GM03348 (cell line): Measurements from ENCODE around the gene MYBBP1A.

ENCODE experiments used
- DNase-seq: peaks from one replicate; pipeline ENCODE4 v3.0.0; 2012; ENCODE audit warnings: low spot score

The MYBBP1A gene

DNA sequence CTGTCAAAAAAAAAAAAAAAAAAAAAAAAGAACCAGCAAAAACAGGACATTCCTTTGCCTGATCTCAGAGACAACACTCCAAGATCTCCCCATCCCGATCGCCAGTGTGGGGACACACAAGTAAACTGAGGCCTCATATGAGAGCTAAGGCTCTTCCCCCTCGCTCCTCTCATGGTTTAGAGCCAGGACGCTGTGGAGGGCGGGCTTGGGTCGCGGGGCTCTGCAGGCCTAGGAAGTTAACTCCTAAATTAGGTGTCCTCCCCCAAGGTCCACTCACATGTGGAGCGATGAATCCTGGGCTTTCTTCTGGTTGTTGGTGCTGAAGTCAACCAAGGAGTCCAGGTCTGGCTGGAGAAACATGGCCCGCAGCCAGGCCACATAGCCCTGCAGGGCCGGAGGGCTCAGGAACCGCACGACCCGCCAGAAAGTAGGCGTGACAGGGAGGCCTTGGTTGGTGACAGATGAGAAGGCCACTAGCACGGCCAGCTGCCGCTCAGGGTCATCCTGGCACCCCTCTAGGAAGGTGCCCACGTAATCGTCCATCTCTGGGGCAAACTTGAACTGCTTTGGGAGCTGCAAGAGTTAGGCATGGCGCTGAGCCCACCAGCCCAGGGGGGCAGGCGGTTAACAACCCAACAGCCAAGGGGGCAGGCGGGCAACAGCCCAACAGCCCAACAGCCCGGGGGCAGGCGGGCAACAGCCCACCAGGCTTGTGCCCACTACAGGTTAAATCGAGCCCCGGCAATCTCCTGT is 5.2 kb downstream of the MYBBP1A start:
- DNase-seq: no peak

DNA sequence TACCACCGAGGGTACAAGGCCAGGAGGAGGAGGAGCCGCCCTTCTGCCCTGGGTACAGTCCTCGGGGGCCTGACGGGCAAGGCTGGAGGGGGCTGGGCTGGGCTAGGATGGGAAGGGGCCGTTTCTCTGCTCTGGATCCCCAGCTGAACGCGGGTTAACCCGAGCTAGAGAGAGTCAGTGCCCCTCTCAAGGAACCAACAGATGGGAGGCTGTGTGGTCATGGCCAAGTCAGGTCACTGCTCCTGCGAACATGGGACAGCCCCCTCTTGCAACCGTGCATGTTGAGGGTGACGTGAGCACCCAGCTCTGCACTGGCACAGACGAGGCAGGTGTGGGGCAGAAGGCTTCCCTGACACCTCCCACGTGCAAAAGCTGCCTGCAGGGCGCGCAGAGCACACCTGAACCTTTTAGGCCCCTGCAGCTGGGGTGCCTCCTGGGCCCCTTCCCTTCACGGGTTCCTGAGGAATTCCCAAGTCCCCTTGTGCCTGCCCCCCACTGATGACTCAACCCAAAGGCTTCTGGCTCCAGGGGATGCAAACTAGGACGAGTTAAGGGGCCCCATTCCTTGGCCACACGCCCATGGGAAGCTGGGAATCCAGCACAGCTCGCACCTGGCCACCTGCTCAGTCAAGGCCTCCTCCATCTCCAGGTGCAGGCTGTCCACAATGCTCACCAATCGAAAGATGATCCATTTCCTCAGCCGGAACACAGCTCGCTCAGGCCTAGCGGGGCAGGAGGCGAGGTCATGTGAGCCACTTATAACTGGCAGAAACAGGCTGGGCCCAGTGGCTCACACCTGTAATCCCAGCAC is 6.3 kb downstream of the MYBBP1A start:
- no peak for DNase-seq

GRCh38 chr17:4548061-4548461 is 7.1 kb downstream of the MYBBP1A start:
- DNase-seq: no peak

DNA sequence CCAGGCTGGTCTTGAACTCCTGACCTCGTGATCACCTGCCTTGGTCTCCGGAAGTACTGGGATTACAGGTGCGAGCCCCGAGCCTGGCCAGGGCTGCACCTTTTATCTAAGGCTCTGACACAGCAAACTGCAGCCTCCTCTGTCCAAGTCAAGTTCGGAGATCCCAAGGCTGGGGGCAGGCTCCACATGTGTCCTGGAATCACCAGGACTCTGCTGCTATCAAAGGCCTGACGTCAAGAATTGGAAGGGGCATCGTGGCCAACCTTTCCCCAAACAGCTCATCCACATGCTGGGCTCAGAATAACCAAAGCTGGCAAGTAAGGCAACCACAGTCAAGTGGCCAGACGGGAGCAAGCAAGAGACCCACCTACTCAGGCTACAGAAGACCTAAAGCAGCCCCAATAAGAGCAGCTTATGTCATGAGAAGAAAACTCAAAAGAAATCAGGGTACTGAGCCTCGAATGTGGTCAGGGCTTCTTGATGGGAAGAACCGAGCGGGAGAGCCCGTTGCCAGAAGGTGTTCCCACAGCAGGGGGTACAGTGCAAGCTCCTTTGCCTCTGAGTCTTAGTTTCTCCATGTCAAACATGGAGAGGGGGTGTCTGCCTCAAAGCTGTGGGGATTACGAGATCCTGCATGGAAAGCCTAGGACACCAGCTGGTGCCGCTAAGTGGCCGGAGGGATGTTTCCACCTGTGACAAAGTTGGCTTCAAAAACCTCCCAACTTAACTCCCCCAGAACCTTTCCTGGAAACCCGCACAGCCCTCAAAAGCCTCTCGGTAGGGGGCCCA is 7.9 kb downstream of the MYBBP1A start:
- no peak for DNase-seq

GRCh38 chr17:4545217-4545951 is 9.8 kb downstream of the MYBBP1A start:
- DNase-seq: no peak

- DNase-seq: no peak
Observed at GRCh38 chr17:4544951-4545216, 10.3 kb downstream of the MYBBP1A start.

DNA sequence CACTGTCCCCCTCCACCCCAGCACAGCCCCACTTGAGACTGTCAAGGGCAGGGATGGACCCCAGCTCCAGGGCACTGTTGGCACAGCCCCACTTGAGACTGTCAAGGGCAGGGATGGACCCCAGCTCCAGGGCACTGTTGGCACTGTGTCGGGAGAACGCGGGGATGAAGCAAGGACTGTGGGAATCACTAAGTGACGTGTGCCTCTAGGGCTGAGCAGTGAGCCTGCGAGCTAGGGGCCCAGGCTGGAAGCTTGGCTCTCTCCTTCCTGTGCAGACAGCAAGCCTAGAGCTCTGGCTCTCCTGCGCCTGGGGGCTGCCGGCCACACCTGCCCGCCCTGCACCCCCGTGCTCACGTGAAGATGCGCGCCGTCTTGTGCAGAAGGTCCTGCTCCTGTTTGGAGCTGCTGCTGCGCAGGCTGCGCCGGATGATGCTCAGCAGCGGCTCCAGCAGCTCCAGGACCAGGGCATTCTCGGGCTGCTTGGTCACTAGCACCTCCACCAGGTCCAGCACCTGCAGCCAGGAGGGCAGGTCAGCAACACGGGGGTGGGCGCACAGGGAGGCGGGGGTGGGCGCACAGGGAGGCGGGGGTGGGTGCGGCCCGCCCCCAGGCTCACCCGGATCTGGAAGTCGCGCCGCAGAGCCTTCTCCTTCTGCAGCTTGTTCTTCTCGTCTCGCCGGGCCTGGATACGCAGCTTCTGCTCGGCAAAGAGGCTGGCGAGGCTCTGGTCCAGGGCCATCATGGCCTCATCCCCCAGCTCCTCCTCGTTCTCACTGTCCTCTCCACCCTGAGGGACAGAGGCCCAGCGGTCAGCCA is 10.8 kb downstream of the MYBBP1A start:
- DNase-seq: no peak

GRCh38 chr17:4543557-4544026 is 11.6 kb downstream of the MYBBP1A start:
- no peak for DNase-seq

DNA sequence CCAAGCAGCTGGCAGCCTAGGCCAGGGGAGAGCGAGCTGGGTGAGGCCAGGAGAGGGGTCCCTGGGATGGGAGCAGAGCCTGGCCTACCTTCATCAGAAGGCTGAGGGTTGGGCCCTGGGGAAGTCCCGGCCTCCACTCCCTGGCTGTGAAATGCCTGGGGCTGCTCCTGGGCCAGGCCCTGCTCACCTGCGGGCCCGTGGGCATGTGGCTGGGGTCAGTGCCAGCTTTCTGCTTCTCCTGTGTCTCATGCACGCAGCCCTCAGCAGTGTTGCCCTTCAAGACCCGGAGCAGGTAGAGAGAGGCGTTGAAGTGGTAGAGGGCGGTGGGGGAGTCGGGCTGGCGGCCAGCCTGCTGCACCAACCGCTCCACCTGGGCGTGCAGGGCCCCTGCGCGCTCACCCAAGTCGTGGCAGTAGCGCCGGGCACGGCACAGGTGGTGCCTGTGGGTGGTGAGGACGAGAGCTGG is 12.4 kb downstream of the MYBBP1A start:
- DNase-seq: no peak

DNA sequence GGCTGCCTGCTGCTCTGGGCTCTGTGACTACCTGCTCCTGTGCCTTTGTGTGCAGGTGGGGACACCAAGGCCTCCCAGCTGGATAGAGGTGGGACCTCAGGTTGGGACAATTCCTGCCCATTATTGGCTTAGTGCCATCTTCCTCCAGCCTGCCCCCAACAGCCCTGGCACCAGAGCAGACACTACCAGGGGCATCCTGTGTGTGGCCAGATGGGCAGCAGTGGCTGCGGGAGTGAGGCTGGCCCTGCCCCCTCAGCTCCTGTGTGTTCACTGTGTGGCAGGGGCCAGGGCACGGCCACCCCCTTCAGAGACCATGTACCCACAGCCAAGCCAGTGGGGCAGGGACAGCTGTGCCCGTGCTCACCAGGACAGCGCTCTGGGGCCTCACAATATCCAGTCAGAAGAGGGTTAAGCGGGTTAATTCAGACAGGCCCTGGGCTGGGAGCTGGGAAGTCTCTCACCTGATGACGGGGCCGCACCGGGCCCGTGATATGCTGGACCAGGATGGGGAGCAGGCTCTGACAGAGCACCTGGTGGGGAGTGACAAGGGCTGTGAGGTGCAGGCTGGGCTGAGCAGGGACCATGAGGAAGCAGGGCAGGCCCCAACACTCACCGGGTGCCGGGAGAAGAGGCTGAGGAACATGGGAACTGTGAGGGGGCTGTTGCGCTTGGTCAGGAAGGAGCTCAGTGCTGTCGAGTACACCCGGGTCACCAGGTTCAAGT is 13.0 kb downstream of the MYBBP1A start:
- no peak for DNase-seq

DNA sequence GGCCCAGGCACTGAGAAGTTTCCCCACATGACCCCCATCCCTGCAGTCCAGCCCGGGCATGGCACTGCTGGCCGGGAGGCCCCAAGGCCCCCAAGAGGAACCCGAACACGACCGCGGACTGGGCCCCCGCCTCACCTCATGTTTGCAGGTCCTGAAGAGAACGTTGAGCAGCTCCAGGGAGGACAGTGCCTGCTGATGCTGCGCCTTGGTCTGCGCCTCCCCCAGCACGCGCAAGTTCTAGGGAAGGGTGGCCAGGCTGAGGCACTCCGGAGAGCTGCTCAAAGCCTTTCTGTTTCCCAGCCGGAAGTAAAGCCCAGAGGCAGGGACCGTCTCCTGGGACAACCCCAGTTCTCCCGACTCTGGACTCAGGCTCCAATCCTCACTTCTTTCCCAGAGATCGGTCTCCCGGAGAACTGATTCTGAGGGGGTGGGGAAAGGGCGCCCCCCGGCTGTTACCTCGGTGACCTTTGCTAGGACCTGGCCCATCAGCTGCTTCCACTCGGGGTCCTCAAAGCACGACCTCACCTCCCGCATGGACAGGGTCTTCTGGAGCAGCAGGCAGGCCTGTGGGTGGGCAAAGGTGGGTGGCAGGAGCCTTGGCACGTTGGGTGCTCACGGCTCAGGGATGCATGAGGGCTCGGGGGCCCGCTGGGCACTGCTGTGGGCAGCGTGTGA is 13.7 kb downstream of the MYBBP1A start:
- DNase-seq: no peak

DNA sequence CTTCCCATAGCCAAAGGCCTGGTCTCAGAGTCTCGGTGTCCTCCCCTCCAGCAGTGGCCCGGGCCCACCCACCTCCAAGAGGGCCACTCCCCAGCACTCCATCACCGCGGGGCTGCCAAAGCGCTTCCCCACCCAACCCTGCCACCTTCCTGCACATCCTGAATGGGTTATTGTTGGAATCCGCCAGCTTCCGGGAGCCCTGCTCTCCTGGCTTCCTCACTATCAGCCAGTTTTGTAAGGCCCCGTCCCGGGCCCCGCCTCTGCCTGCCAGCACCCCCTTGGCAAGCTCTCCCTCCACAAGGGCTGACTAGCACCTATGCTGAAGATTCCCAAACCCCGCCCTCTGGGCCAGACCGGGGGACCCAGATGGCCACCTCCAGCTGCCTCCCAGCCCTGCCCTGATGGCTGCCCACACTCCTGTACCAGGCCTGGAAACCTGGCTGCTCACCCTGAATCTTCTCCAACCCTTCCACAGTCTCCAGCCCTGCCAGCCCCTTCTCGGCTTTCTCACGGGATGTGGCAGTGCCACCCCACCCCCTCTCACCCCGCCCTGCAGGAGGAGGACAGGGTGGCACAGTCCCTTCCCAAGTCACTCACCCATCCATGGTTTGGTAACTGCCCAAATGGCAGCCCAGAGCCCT is 14.4 kb downstream of the MYBBP1A start:
- DNase-seq: no peak

DNA sequence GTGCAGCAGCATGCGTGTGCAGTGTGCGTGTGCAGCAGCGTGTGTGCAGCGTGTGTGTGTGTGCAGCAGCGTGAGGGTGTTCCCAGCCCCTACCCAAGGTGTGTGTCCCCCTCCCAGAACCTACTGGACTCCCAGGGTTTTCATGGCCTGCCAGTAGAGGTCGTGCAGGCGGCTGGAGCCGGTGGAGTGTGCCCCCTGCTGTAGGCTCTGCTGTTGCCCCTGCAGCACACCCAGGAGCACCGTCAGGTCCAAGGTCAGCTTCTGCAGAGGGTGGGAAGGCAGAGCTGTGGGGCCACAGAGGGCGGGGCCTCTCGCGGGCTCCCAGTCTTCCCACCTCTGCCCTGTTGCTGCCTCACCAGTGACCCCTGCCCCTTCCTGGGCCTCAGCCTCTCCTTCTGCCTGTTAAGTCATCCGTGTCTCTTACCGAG is 14.9 kb downstream of the MYBBP1A start:
- DNase-seq: no peak

GRCh38 chr17:4539576-4540223 is 15.5 kb downstream of the MYBBP1A start:
- no peak for DNase-seq

GRCh38 chr17:4539025-4539424 is 16.2 kb downstream of the MYBBP1A start:
- no peak for DNase-seq

DNA sequence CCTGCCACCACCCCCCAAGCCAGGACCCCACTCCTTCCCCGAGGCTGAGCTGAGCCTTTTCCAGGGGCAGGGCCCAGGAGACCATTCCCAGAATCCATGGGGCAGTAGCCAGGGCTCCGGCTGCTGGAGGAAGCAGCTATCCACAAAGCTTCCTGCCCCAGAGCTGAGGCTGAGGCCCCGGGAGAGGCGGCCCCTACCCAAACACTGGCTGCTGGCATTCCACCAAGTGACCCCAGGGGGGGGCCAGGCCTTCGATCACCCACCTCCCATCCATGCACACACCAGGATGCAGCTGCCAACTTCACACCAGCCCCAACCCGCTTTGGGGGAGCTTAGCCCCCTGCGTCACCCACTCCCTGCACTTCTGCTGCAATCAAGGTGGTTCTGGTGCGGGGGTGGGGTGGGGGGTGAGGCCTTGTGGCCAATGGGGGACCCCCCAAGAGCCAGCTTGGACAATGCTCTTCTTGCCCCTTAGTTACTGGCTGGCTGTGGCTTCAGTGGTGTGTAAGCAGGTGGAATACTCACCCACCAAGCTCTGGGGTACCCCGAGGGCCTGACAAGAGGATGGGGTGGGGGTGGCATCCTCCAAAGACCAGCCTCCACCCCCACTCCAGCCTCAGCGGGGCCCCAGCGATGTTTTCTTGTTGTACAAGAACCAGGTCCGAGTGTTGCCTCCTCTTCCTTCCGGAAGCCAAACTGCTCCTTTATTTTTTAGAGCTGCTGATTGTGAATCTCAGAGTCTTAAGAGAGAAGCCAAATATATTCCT is 16.8 kb downstream of the MYBBP1A start:
- DNase-seq: no peak

DNA sequence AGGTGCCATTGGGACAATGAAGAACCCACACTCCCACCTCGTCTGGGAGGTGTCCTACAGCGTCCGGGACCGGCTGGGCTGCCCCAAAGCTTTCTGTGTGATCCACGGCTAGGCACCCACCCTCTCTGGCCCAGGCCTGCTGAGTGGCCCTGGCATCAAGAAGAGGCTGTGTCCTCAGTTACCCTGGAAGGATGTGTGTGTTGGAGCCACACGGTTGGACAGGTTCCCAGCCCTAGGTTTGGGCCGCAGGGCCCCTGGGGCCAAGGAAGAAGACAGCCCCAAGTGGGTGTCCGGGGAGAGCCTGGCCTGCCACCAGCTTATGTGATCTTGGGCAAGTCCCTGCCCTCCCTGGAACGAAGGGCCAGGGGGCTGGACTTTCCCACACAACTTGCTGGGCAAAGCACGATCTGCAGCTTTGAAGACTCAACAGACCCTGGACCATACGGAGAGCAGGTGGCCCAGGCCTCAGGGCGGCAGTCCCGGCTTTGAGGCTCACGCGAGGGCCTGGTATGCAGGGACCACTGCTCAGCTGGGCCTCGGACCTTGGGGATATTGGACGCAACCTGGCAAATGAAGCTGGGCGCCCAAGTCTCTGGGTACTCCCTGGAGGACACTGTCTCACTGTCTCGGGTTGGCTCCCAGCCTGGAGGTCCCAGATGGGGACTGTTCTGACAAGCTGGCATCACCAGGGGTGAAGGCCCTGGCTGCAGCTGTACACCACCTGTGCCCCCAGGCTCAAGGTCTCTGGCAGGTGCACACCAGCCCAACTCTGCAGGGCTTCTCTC is 17.5 kb downstream of the MYBBP1A start:
- no peak for DNase-seq
